NCI-H82 (cell line): ENCODE data around the gene RPL27.

ENCODE experiments used
- DNase-seq: peaks from one replicate; lab custom pipeline; 2025; lab: John Stamatoyannopoulos, UW

RPL27 gene

GRCh38 chr17:43020789-43021740, 22.8 kb downstream of the RPL27 start:
- DNase-seq = peak; percentile 57

- DNase-seq = peak; percentile 88
Observed at GRCh38 chr17:43021741-43022512, 23.7 kb downstream of the RPL27 start, which contains the start of gene VAT1. Gene VAT1 (minus strand): TSS chr17:43022385. CDS start chr17:43022322, 63 bp downstream.

- peak; percentile 96 for DNase-seq
Observed at GRCh38 chr17:43024407-43025289, 26.4 kb downstream of the RPL27 start, which contains the start of gene RND2. Gene RND2 (plus strand): TSS chr17:43025231. CDS start chr17:43025348, 117 bp downstream.

- peak; percentile 79 for DNase-seq
Observed at GRCh38 chr17:43025290-43025657, 27.1 kb downstream of the RPL27 start.

GRCh38 chr17:43025766-43026537, 27.7 kb downstream of the RPL27 start:
- peak; percentile 55 for DNase-seq

DNA sequence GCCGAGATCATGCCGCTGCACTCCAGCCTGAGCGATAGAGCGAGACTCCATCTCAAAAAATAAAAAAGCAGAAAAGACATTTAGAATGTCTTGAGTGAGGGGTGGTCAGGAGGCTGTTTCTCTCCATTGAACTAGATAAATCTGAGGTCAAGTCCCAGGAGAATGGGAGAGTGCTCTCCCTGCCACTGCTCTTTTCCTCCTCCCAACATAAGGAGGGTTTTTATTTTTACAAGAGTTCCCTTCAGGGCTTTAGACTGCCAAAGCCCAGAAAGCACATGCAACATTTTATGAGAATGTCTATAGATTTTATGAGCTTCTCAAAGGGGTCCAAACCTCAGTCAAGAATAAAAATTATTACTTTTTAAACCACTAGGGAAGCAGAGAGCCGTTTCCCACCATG, 28.4 kb downstream of the RPL27 start:
- no peak for DNase-seq

DNA sequence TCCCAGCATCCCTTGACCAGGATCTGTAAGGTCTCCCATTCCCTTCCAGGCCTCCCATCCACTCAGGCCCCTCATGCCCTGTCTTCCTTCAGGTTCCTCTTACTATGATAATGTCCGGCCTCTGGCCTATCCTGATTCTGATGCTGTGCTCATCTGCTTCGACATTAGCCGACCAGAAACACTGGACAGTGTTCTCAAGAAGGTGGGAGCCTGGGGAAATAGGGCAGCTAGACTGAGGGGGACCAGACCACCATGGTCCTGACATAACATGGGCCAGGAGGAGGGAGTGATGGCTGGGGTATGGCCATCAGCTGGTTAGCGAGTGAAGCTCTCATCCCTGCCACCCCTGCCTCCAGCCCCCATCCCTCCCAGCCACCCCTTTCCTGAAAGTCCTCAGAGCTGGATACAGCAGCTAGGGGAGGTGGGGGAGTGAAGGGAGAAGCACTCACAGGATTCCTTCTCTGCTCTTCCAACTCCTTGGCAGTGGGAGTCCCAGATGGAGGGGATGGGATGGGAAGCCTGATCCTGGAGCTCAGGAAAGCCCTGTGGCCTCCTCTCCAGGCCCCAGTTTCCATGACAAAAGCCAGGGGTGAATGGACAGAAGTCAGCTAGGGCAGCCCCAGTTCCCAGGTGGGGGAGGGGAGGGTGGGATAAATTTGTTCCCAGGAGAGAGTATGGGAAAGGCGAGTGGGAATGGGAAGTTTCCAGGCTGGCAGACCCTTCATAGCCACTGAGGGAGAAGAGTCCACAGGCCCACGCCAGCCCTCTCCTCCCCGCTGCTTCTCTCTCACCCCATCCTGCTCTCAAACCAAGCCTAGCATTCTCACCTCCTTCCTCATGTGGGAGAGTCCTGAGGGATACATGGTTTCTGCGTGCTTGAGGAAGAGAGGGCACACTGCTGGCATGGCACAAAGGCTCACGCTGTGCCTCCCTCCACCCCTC, 29.1 kb downstream of the RPL27 start:
- DNase-seq = no peak

DNA sequence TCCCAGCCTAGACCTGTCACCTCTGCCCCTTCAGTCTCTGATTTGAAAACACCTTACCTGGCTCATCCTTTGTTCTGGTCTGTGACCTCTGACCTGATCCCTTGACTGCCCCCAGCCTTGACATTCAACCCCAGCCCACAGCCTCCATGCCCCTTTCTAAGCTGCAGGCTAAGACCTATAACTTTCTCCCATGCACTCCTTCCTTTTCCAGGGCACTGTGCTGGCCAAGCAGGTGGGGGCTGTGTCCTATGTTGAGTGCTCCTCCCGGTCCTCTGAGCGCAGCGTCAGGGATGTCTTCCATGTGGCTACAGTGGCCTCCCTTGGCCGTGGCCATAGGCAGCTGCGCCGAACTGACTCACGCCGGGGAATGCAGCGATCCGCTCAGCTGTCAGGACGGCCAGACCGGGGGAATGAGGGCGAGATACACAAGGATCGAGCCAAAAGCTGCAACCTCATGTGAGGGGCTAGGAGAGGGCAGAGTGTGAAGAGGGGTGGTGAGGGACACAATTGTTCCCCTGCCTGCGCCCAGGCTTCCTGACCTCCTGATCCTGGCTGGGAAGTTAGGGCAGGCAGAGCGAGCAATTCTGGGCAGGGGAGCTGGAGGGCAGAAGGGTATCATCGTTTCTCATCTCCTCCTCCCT, 30.1 kb downstream of the RPL27 start:
- DNase-seq = no peak

DNA sequence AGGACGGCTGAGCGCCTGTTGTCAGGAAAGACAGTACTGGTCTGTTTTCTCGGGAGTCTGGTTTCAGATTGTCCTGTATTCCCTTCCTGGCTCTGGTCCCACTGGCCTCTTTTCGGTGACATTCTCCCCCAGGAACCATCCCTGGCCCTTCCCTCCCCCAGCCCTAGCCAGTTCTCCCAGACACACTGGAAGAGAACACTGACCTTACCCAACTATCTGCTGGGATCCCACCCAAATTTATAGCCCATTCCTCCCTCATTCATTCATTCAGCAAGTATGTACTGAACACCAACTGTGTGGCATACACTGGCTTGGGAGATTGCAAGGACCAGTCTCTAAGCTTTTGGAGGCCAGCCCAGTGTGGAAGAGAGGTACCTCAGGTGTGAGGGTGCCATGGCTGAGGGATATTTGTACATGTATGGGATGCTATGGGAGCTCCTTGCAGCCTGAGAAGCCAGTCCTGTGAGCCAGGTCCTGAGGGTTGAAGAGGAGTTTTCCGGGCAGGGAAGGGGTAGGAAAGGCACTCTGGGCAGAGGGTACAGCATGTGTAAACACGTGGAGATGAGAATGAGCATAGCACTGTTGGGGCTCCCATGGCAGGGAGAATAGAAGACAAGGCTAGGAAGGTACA, 32.0 kb downstream of the RPL27 start:
- no peak for DNase-seq

DNA sequence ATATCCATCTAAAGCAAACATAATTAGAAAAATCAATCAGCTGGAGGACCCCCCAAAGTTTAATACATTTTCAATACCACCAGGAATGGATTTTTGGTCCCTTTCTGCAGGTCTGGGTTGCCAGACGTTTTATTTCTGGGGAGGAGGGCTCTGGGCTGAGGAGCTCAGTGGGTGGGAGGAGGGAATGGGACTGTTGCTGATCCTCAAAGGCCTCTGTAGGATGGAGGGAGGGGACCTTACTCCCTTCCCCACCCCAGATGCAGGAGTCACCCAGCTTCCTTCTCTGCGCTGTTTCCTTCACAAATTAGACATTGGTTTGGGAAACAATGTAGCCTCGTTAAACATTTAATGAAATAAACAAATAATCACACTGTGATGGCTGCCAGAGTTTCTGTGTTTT, 33.4 kb downstream of the RPL27 start:
- no peak for DNase-seq

DNA sequence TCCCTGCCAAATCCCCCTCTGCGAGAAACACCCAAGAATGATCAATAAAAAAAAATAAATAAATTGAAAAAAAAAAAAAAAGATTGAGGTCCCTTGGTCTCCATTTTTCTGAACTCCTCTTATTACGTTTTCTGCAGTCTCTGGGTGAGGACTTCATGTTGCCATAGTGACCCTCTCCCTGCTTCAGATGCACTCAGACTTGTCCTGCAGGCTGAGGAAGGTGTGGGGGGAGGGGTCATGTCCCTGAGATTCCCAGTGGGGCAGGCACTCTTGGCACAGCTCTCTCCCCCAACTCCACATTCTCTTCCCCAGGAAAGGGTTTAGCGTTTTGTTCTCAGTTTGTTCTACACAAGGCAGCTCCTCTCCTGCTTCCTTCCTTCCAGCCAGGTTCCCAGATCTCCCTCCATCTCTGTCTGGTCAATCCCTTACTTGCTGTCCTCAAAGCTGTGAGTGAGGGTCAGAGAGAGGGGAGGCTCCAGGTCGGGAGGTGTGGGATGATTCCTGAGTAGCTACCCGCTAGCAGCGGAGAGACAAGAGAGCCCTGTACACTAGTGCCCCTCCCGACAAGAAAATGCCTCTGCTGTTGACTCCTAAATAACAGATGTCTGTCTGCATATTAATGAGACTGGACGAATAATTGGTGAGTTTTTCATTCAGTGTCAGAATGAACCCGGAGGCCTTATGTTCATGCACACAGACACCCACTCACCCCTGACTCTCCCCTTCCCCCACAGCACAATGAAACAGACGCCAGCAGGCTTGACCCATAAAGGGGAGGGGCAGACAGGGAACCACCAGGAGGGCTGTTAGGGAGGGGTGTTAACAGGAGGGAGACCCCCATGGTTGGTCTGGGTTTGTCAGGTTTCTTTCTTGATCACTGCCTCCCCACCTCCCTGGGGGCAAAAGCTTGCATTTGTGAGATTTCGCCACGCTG, 36.0 kb downstream of the RPL27 start:
- peak; percentile 88 for DNase-seq

DNA sequence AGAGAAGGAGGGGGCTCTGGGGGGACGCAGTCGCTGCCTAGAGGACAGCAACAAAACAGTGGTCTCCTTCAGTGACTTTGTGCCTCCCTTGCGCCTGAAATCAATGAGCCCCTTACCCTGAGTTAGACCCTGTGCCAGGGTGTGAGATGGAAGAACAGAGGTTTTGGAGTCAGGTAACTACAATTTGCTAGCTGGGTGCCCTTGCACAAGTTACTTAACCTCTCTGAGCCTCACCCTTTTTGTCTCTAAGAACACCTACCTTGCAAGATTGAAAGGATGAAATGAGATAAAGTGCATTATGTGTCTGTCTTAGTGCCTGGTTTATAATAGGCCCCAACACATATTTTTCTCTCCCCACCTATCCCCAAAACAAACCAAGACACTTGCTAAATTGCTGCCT, 36.7 kb downstream of the RPL27 start:
- DNase-seq = no peak

DNA sequence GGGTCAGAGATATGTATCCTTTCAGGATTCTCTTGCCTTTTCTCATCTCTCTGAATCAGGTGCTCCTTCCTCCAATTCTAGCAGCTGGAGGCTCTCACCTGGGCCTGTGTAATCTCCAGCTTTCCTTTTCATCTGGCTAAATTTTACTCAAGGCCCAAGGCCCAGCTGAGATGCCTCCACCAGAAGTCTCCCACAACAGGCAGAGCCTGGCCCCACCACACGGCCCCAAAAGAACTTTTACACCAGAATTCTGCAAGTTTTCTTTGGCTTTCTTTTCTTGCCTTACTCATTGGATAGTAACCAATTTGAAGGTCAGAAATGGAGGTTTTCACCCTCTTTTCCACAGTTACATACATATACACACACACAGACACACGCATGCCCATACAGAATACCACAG, 41.4 kb downstream of the RPL27 start:
- DNase-seq = no peak

GRCh38 chr17:43040655-43041054, 42.4 kb downstream of the RPL27 start:
- DNase-seq = no peak

- DNase-seq = peak; percentile 75
Observed at GRCh38 chr17:43042025-43042628, 43.9 kb downstream of the RPL27 start.

DNA sequence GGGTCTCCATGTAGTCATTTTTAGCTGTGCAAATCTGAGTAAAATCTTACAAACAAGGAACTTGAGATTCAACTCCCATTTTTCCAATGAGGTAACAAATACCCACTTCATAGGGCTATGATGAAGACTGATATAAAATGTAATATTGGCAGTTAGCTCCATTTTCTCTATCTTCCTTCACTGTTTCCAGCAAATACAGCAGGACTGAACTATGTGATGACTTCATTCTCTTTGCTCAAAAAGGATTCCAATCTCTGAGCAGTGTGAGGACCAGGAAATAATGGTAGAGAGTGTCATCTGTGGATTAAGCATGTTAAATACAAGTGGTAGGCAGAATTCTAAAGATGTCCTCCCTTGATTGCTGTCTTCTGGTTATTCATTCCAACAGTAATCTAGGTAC, 45.1 kb downstream of the RPL27 start:
- DNase-seq = no peak

DNA sequence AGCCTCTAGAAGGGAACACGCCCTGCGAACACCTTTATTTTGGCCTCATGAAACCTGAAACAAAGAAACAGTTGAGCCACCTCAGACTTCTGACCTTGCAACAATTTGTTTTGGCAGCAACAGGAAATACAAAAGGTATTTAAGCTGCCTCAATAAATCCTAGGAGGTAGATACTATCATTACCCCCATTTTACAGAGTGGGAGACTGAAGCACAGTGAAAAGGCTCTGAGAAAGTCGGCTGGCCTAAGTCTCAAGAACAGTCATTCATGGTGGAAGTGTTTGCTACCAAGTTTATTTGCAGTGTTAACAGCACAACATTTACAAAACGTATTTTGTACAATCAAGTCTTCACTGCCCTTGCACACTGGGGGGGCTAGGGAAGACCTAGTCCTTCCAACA, 45.8 kb downstream of the RPL27 start:
- no peak for DNase-seq
